Endothelial cell of umbilical vein (primary cell): ENCODE results near the gene RANBP6. TPM values are rescaled to one million over a fixed set of nuclear protein-coding genes. Genes with fewer than 3 reads are reported as not detected.

ENCODE experiments used
- BruUV-seq: library from RNA; stranded (reverse); fragments of 400-500 nt; replicated peaks from 2 replicates; lab custom pipeline; 2021; lab: Mats Ljungman, UMichigan
- CTCF ChIA-PET: fragments of 300-600, 350-600 bp; sonication (Branson Sonifier 250); formaldehyde crosslinking; loops from one replicate; lab custom pipeline; 2021; ENCODE audit warnings: antibody characterized with exemption, inconsistent platforms; lab: Charles Lee
- POLR2A ChIA-PET: fragments of 300-600, 350-600 bp; sonication (Branson Sonifier 250); formaldehyde crosslinking; loops from one replicate; lab custom pipeline; 2021; ENCODE audit warnings: antibody characterized with exemption, inconsistent platforms; lab: Charles Lee
- DNase-seq: peaks from one replicate; pipeline ENCODE4 v3.0.0-alpha.2; 2011; ENCODE audit warnings: low read depth, low spot score
- FAIRE-seq: peaks from 2 replicates; lab custom pipeline; 2011; peaks lifted over from hg19 to GRCh38; lab: Jason Lieb, UNC
- H2AFZ ChIP-seq: 2 replicates; pipeline ENCODE4 v1.6.0; 2012; ENCODE audit warnings: low read depth, low read length, control low read depth, inconsistent platforms
- H3K27ac ChIP-seq: 2 replicates; pipeline ENCODE4 v1.5.1; 2011; ENCODE audit warnings: low read depth, mild to moderate bottlenecking, control low read depth, low read length, moderate library complexity; ENCODE audit not compliant: insufficient read depth
- H3K27me3 ChIP-seq, 2 experiments: 2 replicates each; pipeline versions ENCODE4 v1.6.0 to v1.6.1; 2011; ENCODE audit warnings: low read length in 2 of 2, mixed read lengths in 1 of 2; ENCODE audit not compliant: control insufficient read depth in 2 of 2, insufficient read depth in 2 of 2
- H3K36me3 ChIP-seq, 2 experiments: 2 replicates in 1 of 2; 3 replicates in 1 of 2; pipeline ENCODE4 v1.5.1; 2011; ENCODE audit warnings: low read length in 2 of 2, mild to moderate bottlenecking in 1 of 2, moderate library complexity in 1 of 2; ENCODE audit not compliant: control insufficient read depth in 2 of 2, insufficient read depth in 2 of 2; ENCODE audit errors: extremely low read depth in 1 of 2
- H3K4me1 ChIP-seq: 3 replicates; pipeline ENCODE4 v1.5.1; 2011; ENCODE audit warnings: mild to moderate bottlenecking, low read length; ENCODE audit not compliant: control insufficient read depth, insufficient read depth; ENCODE audit errors: extremely low read depth
- H3K4me2 ChIP-seq: 2 replicates; pipeline ENCODE4 v1.6.1; 2011; ENCODE audit warnings: low read length, control low read depth, mixed read lengths; ENCODE audit not compliant: insufficient read depth
- H3K4me3 ChIP-seq, 3 experiments: fragments of 200-600 bp in 1 of 3; sonication (generic), shearing (Covaris generic) in 1 of 3; replicated peaks in 1 of 3; 2 replicates each; pipeline ENCODE4 v1.5.1; 2011 to 2016; ENCODE audit warnings: control low read depth in 3 of 3, low read length in 3 of 3, mild to moderate bottlenecking in 2 of 3, inconsistent platforms in 1 of 3, low read depth in 1 of 3, moderate library complexity in 1 of 3; ENCODE audit not compliant: insufficient read depth in 1 of 3
- H3K79me2 ChIP-seq: 2 replicates; pipeline ENCODE4 v1.6.0; 2012; ENCODE audit warnings: low read length, inconsistent platforms; ENCODE audit not compliant: control insufficient read depth, insufficient read depth
- H3K9ac ChIP-seq: replicated peaks from 2 replicates; pipeline ENCODE3; 2011; ENCODE audit warnings: low read length, control low read depth; ENCODE audit not compliant: insufficient read depth; ENCODE audit errors: extremely low read depth
- H3K9me1 ChIP-seq: replicated peaks from 3 replicates; pipeline ENCODE4 v1.6.0; 2011; ENCODE audit warnings: mild to moderate bottlenecking, low read length; ENCODE audit not compliant: control insufficient read depth, insufficient read depth; ENCODE audit errors: extremely low read depth
- H3K9me3 ChIP-seq: replicated peaks from 2 replicates; pipeline ENCODE4 v1.5.1; 2012; ENCODE audit warnings: low read length, inconsistent platforms; ENCODE audit not compliant: control insufficient read depth, insufficient read depth
- H4K20me1 ChIP-seq: replicated peaks from 2 replicates; pipeline ENCODE3; 2011; ENCODE audit warnings: mild to moderate bottlenecking, low read length; ENCODE audit not compliant: control insufficient read depth, insufficient read depth; ENCODE audit errors: extremely low read depth
- EZH2 ChIP-seq: IDR thresholded peaks from 2 replicates; pipeline ENCODE4 v1.6.1; 2012; ENCODE audit warnings: borderline replicate concordance, low read depth, mild to moderate bottlenecking, moderate library complexity, low read length, inconsistent platforms; ENCODE audit not compliant: severe bottlenecking
- FOS ChIP-seq: IDR thresholded peaks from 2 replicates; pipeline ENCODE4 v1.6.1; 2011; ENCODE audit warnings: mild to moderate bottlenecking, low read length, moderate library complexity, borderline replicate concordance; ENCODE audit not compliant: insufficient read depth
- GATA2 ChIP-seq: IDR thresholded peaks from 2 replicates; pipeline ENCODE4 v1.7.0; 2011; ENCODE audit warnings: low read depth, mild to moderate bottlenecking, moderate library complexity, mixed read lengths, low read length; ENCODE audit not compliant: insufficient read length, insufficient read depth
- JUN ChIP-seq: IDR thresholded peaks from 2 replicates; pipeline ENCODE4 v1.6.1; 2011; ENCODE audit warnings: borderline replicate concordance, low read depth; ENCODE audit not compliant: insufficient read length, insufficient read depth
- MAX ChIP-seq: IDR thresholded peaks from 2 replicates; pipeline ENCODE4 v1.6.1; 2011; ENCODE audit not compliant: insufficient read depth, insufficient read length
- MYC ChIP-seq: IDR thresholded peaks from one replicate; pipeline ENCODE4 v1.6.1; 2011; ENCODE audit warnings: mild to moderate bottlenecking, low read depth, low read length
- POLR2A ChIP-seq: IDR thresholded peaks from 2 replicates; pipeline ENCODE4 v1.6.1; 2012; ENCODE audit warnings: low read depth, mild to moderate bottlenecking, control low read depth, low read length
- POLR2AphosphoS5 ChIP-seq: IDR thresholded peaks from 2 replicates; pipeline ENCODE4 v1.6.1; 2012; ENCODE audit warnings: low read depth, mild to moderate bottlenecking, control low read depth, low read length, moderate library complexity; ENCODE audit not compliant: insufficient read depth
- dilution Hi-C: fragments of 300-500 bp; cut with MboI; formaldehyde crosslinking; loops from one replicate; pipeline ENCODE4 v1.15.0; 2019; ENCODE audit warnings: low sequenced_read_pairs; ENCODE audit not compliant: extremely low pct_ligation_motif_present
- intact Hi-C: fragments of 100-400 bp; cut with micrococcal nuclease; formaldehyde crosslinking; loops from one replicate; pipeline ENCODE4 v1.10.0; 2022
- polyA plus RNA-seq, 4 experiments: library from polyadenylated mRNA; depleted of rRNA in 3 of 4; stranded (reverse) in 3 of 4; unstranded in 1 of 4; fragments of >200 nt; gene quantifications; 2 replicates each; pipeline versions ENCODE4 v1.2.1 to v1.2.3, GENCODE V29; 2011 to 2012; ENCODE audit warnings: missing spikeins in 1 of 4
- total RNA-seq: library from RNA; stranded (reverse); gene quantifications from 2 replicates; pipeline ENCODE4 v1.2.3, GENCODE V29; 2021
- TF ChIP-seq, protein P1 (sequence below), 2 donors: IDR thresholded peaks; 1 replicate in 1 of 2; 2 replicates in 1 of 2; pipeline ENCODE4 v1.5.1; 2011; ENCODE audit warnings: low read length in 2 of 2, mild to moderate bottlenecking in 2 of 2, moderate library complexity in 2 of 2, control low read depth in 1 of 2, inconsistent platforms in 1 of 2, low read depth in 1 of 2; ENCODE audit not compliant: insufficient read depth in 1 of 2; ENCODE audit errors: extremely low read depth in 1 of 2

Gene RANBP6
- total and polyA plus RNA-seq, 2 donors (not counting 3 experiments of a cell fraction or from before 2014, with no cell fraction given) = 5.3 to 20.9 TPM

GRCh38 chr9:6055666-6056065 lies 40.2 kb upstream of the RANBP6 start:
- H3K79me2 ChIP-seq = no peaks in the 10 kb centered on the region
- no peak for TF ChIP-seq POLR2AphosphoS5
- no peak for TF ChIP-seq MAX
- no peak for TF ChIP-seq JUN
- no peak for TF ChIP-seq EZH2
- no peak for TF ChIP-seq MYC
- no peak for TF ChIP-seq FOS
- TF ChIP-seq POLR2A = no peak
- TF ChIP-seq, protein P1, sequence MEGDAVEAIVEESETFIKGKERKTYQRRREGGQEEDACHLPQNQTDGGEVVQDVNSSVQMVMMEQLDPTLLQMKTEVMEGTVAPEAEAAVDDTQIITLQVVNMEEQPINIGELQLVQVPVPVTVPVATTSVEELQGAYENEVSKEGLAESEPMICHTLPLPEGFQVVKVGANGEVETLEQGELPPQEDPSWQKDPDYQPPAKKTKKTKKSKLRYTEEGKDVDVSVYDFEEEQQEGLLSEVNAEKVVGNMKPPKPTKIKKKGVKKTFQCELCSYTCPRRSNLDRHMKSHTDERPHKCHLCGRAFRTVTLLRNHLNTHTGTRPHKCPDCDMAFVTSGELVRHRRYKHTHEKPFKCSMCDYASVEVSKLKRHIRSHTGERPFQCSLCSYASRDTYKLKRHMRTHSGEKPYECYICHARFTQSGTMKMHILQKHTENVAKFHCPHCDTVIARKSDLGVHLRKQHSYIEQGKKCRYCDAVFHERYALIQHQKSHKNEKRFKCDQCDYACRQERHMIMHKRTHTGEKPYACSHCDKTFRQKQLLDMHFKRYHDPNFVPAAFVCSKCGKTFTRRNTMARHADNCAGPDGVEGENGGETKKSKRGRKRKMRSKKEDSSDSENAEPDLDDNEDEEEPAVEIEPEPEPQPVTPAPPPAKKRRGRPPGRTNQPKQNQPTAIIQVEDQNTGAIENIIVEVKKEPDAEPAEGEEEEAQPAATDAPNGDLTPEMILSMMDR (IDR thresholded peaks at IDR 0.05; ENCODE audit: extremely low read depth in 1 of 2, insufficient read depth in 1 of 2, low read depth in 1 of 2, low read length in 2 of 2) = no peak
- TF ChIP-seq GATA2 = no peak
- no peak overlapping the region for H3K27ac ChIP-seq
- H3K36me3 ChIP-seq = no peaks in the 10 kb centered on the region
- no peaks in the 10 kb centered on the region for H3K9me3 ChIP-seq
- DNase-seq (no peak), FAIRE-seq (no peak)
- BruUV-seq = no TSS peak
- H3K9ac ChIP-seq = no peak overlapping the region
- dilution Hi-C loops (no loop called here), intact Hi-C loops (loop anchor here (1.0 to 10.0 kb wide), 4 partner anchors 142 to 512 kb away; no protein-coding TSS in a partner anchor)
- H3K27me3 ChIP-seq = no peaks in the 10 kb centered on the region
- H3K9me1 ChIP-seq = no peaks in the 10 kb centered on the region
- H3K4me2 ChIP-seq = no peak overlapping the region
- ChIA-PET CTCF (interaction anchor here (0.6 to 6.5 kb wide), 16 partner anchors 9 to 684 kb away, joined by 3 to 417 read pairs (median 18); partner anchors contain the start of gene MLANA), POLR2A (no interaction called here)
- no peak overlapping the region for H3K4me3 ChIP-seq
- no peaks in the 10 kb centered on the region for H4K20me1 ChIP-seq
- H3K4me1 ChIP-seq = no peaks in the 10 kb centered on the region
- no peak overlapping the region for H2AFZ ChIP-seq
